HCT116 (cell line): Measurements from ENCODE around the gene GSK3A. TPM values are rescaled to one million over a fixed set of nuclear protein-coding genes. Genes with fewer than 3 reads are reported as not detected.
A peak's percentile ranks its signal among the peaks of the same experiment; 100 is the strongest.

Experiments used
- ATAC-seq: fragments of 200-7000 bp; cut with Tn5 transposase; 2 replicates; pipeline ENCODE4 v1.9.1; 2020; ENCODE audit warnings: mild to moderate bottlenecking, moderate library complexity
- BruUV-seq: library from RNA; stranded (reverse); fragments of 400-500 nt; replicated peaks from 2 replicates; lab custom pipeline; 2021; lab: Mats Ljungman, UMichigan
- CTCF ChIA-PET: fragments of 300-600 bp; sonication (Branson Sonifier 250); formaldehyde crosslinking; loops from one replicate; lab custom pipeline; 2021; ENCODE audit warnings: antibody characterized with exemption; lab: Charles Lee
- POLR2A ChIA-PET: fragments of 300-600, 350-600 bp; sonication (Branson Sonifier 250); formaldehyde crosslinking; loops from one replicate; lab custom pipeline; 2021; ENCODE audit warnings: antibody characterized with exemption; lab: Charles Lee
- RAD21 ChIA-PET, 2 experiments: fragments of 300-600 bp; sonication (Branson Sonifier 250); formaldehyde crosslinking; loops; one replicate each; lab custom pipeline; 2023; ENCODE audit warnings: low total read pairs in 2 of 2; ENCODE audit not compliant: uncharacterized antibody in 2 of 2, unreplicated experiment in 2 of 2, low non-redundant PET in 1 of 2; lab: Charles Lee
- DNase-seq: peaks from one replicate; pipeline ENCODE4 v3.0.0-alpha.2; 2010; ENCODE audit warnings: low read depth, low spot score
- H2AFZ ChIP-seq: fragments of 200-600 bp; shearing (Covaris generic), sonication (generic); 2 replicates; pipeline ENCODE4 v1.6.1; 2017; ENCODE audit warnings: low read depth, mixed run types, mixed read lengths, antibody characterized with exemption, low read length; ENCODE audit not compliant: poor library complexity, severe bottlenecking
- H3K27ac ChIP-seq: 2 replicates; pipeline ENCODE4 v1.5.1; 2012; ENCODE audit warnings: low read depth, low read length
- H3K27me3 ChIP-seq: fragments of 200-600 bp; sonication (generic); 2 replicates; pipeline ENCODE4 v1.6.1; 2016; ENCODE audit warnings: mixed run types, low read length, mixed read lengths; ENCODE audit not compliant: insufficient read depth
- H3K36me3 ChIP-seq, 2 experiments: fragments of 200-500 bp in 1 of 2; fragments of 200-600 bp in 1 of 2; sonication (Bioruptor generic) in 1 of 2; sonication (generic) in 1 of 2; 2 replicates each; pipeline versions ENCODE4 v1.5.1 to v1.6.1; 2014 to 2016; ENCODE audit warnings: low read length in 2 of 2, inconsistent platforms in 1 of 2, mixed read lengths in 1 of 2, mixed run types in 1 of 2; ENCODE audit not compliant: insufficient read depth in 2 of 2, control insufficient read depth in 1 of 2
- H3K4me1 ChIP-seq, 2 experiments: fragments of 200-600 bp in 1 of 2; sonication (generic) in 1 of 2; 2 replicates each; pipeline versions ENCODE4 v1.5.1 to v1.6.1; 2012 to 2017; ENCODE audit warnings: low read length in 2 of 2, inconsistent platforms in 1 of 2, mild to moderate bottlenecking in 1 of 2, mixed read lengths in 1 of 2, mixed run types in 1 of 2, moderate library complexity in 1 of 2; ENCODE audit not compliant: insufficient read depth in 2 of 2, control insufficient read depth in 1 of 2
- H3K4me2 ChIP-seq: fragments of 200-600 bp; sonication (generic); 2 replicates; pipeline ENCODE4 v1.6.1; 2017; ENCODE audit warnings: mixed run types, low read length, mixed read lengths
- H3K4me3 ChIP-seq, 2 experiments: fragments of 200-600 bp in 1 of 2; sonication (generic) in 1 of 2; replicated peaks in 1 of 2; 2 replicates each; pipeline ENCODE4 v1.5.1; 2011 to 2016; ENCODE audit warnings: low read length in 2 of 2, control low read depth in 1 of 2, low read depth in 1 of 2, mild to moderate bottlenecking in 1 of 2, mixed read lengths in 1 of 2, mixed run types in 1 of 2
- H3K79me2 ChIP-seq: fragments of 200-600 bp; sonication (generic); 2 replicates; pipeline ENCODE4 v1.6.1; 2017; ENCODE audit warnings: mild to moderate bottlenecking, mixed run types, low read length, moderate library complexity, mixed read lengths; ENCODE audit not compliant: insufficient read depth
- H3K9ac ChIP-seq: fragments of 200-600 bp; sonication (generic); 2 replicates; pipeline ENCODE4 v1.6.1; 2016; ENCODE audit warnings: low read length, mixed read lengths
- H3K9me2 ChIP-seq: fragments of 200-600 bp; sonication (generic), shearing (Covaris generic); 2 replicates; pipeline ENCODE4 v1.6.1; 2017; ENCODE audit warnings: mixed run types, mild to moderate bottlenecking, moderate library complexity; ENCODE audit not compliant: insufficient read depth
- H3K9me3 ChIP-seq, 2 experiments: fragments of 200-500 bp in 1 of 2; fragments of 200-600 bp in 1 of 2; sonication (Bioruptor generic) in 1 of 2; sonication (generic) in 1 of 2; 2 replicates each; pipeline ENCODE4 v1.6.1; 2014 to 2017; ENCODE audit warnings: low read length in 2 of 2, mixed read lengths in 2 of 2, inconsistent platforms in 1 of 2, low read depth in 1 of 2, mild to moderate bottlenecking in 1 of 2, mixed run types in 1 of 2, moderate library complexity in 1 of 2; ENCODE audit not compliant: control insufficient read depth in 1 of 2, insufficient read depth in 1 of 2
- H4K20me1 ChIP-seq: fragments of 200-600 bp; sonication (generic), shearing (Covaris generic); 2 replicates; pipeline ENCODE4 v1.6.1; 2017; ENCODE audit warnings: mixed run types, mild to moderate bottlenecking, moderate library complexity; ENCODE audit not compliant: insufficient read depth
- CEBPB ChIP-seq: IDR thresholded peaks from 2 replicates; pipeline ENCODE4 v1.6.1; 2012; ENCODE audit warnings: low read depth
- EZH2 ChIP-seq: fragments of 200-600 bp; sonication (generic); IDR thresholded peaks from 2 replicates; pipeline ENCODE4 v1.6.1; 2017; ENCODE audit warnings: antibody characterized with exemption, mixed run types
- EZH2phosphoT487 ChIP-seq: fragments of 200-600 bp; IDR thresholded peaks from 2 replicates; pipeline ENCODE4 v1.6.1; 2018; ENCODE audit warnings: antibody characterized with exemption, borderline replicate concordance
- FOSL1 ChIP-seq: IDR thresholded peaks from 2 replicates; pipeline ENCODE4 v1.6.1; 2012; ENCODE audit warnings: low read depth
- JUND ChIP-seq: IDR thresholded peaks from 2 replicates; pipeline ENCODE4 v1.6.1; 2012
- MAX ChIP-seq: IDR thresholded peaks from 2 replicates; pipeline ENCODE4 v1.6.1; 2012
- POLR2A ChIP-seq: IDR thresholded peaks from 2 replicates; pipeline ENCODE4 v1.7.0; 2011; ENCODE audit warnings: borderline replicate concordance; ENCODE audit not compliant: insufficient read depth, insufficient read length; ENCODE audit errors: extremely low read depth
- POLR2AphosphoS5 ChIP-seq: IDR thresholded peaks from 2 replicates; pipeline ENCODE4 v1.6.1; 2011; ENCODE audit warnings: mild to moderate bottlenecking, low read depth, low read length, moderate library complexity
- SP1 ChIP-seq: IDR thresholded peaks from 2 replicates; pipeline ENCODE4 v1.6.1; 2012; ENCODE audit warnings: low read depth
- SRF ChIP-seq: IDR thresholded peaks from 2 replicates; pipeline ENCODE4 v1.6.1; 2012; ENCODE audit warnings: low read depth
- TCF7L2 ChIP-seq: IDR thresholded peaks from 2 replicates; pipeline ENCODE4 v1.7.0; 2011; ENCODE audit warnings: borderline replicate concordance, inconsistent platforms; ENCODE audit not compliant: insufficient read depth, insufficient read length; ENCODE audit errors: extremely low read depth
- ZFX ChIP-seq: fragments of 450-650 bp; IDR thresholded peaks from 2 replicates; pipeline ENCODE4 v1.6.1; 2017
- intact Hi-C: fragments of 100-400 bp; cut with micrococcal nuclease; formaldehyde crosslinking; loops from 2 replicates; pipeline ENCODE4 v1.10.0; 2022
- total RNA-seq: library from RNA; stranded (reverse); gene quantifications from one replicate; pipeline ENCODE4 v1.2.1, GENCODE V29; 2021; ENCODE audit not compliant: unreplicated experiment

GSK3A gene
- total RNA-seq, 1 experiment from 2014 or later: 57.2 TPM

GRCh38 chr19:42219812-42220750, 22.3 kb downstream of the GSK3A start, which contains the start of gene ZNF526:
Gene ZNF526, plus strand, starts transcription at chr19:42220312. Its CDS starts 4,092 bp downstream, at chr19:42224404.
- peak within 1 kb of the TSS; percentile 81 for H3K9ac ChIP-seq
- H3K4me2 ChIP-seq: peak within 1 kb of the TSS; percentile 90
- H4K20me1 ChIP-seq: no peaks in the 10 kb centered on the region
- ChIA-PET CTCF (no interaction called here), RAD21 (no interaction called here), POLR2A (interaction anchor here (2.4 kb wide), 1 partner anchor 23 kb away, joined by 11 read pairs; the partner anchor contains the start of gene GSK3A)
- H2AFZ ChIP-seq: no peak within 1 kb of the TSS
- H3K36me3 ChIP-seq: peaks cover 1 to 14% of the 10 kb centered on the region in 2 experiments
- TSS peak; percentile 90 for BruUV-seq
- peak; percentile 93 for DNase-seq
- peak; percentile 84 for ATAC-seq
- no peaks in the 10 kb centered on the region for H3K9me3 ChIP-seq
- peak within 1 kb of the TSS; percentile 81 to 98 for H3K4me3 ChIP-seq
- no peaks in the 10 kb centered on the region for H3K27me3 ChIP-seq
- H3K9me2 ChIP-seq: no peaks in the 10 kb centered on the region
- peaks cover 67% of the 10 kb centered on the region for H3K79me2 ChIP-seq
- intact Hi-C loops: no loop called here
- peak; percentile 68; the same call in 1 of the 2 replicates for TF ChIP-seq ZFX
- no peak for TF ChIP-seq CEBPB
- no peak for TF ChIP-seq JUND
- peak; percentile 96 for TF ChIP-seq SP1
- no peak for TF ChIP-seq SRF
- TF ChIP-seq EZH2: no peak
- peak; percentile 80 for TF ChIP-seq TCF7L2
- TF ChIP-seq FOSL1: no peak
- TF ChIP-seq POLR2A: peak; percentile 64
- peak; percentile 85 for TF ChIP-seq POLR2AphosphoS5
- peak; percentile 76 for TF ChIP-seq MAX
- TF ChIP-seq EZH2phosphoT487: no peak
- peak within 1 kb of the TSS; percentile 91 for H3K27ac ChIP-seq
- H3K4me1 ChIP-seq: peaks cover 17 to 38% of the 10 kb centered on the region in 2 experiments
